Measurements from ENCODE around the gene TRUB2.
A peak's percentile ranks its signal among the peaks of the same experiment; 100 is the strongest.
"Not testable (repeated sequence)": the region's sequence is repeated elsewhere in the genome, so short reads cannot be mapped to it uniquely, and the experiment has no call there.

TRUB2 gene

DNA sequence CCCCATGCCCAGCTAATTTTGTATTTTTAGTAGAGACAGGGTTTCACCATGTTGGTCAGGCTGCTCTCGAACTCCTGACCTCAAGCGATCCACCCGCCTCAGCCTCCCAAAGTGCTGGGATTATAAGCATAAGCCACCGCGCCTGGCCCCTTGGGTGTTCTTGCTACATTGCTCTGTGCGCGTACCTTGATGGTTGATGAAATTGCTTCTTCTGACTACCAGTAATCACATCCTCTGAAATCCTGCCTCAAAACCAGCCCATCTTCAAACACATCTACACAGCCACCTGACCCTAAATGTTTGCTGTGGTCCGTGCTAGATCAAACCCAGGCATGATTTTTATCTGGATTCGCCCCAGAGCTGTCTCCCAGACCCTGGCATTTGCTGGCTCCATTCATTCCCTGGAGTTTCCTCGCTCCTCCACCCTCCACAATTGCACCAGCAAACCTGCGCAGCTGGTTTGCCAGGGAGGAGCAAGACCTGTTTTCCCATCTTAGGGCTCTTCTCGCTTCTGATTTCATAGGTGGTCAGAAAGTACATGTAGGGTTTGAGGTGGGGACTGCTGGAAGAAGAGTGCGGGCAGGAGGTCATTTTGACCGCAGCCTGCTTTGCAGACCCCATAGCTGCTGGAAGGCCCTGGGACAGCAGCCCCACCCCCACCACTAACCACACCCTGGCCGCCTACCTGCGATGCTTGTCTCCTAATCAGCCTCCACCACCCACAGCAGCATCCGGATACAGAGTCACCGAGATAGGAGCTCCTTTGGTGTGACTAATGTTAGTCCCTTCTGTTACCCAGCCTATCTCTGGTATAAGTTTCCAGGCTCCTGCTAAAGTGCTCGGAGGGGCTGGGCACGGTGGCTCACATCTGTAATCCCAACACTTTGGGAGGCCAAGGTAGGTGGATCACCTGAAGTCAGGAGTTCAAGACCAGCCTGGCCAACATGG is 23.4 kb downstream of the TRUB2 start:
- DNase-seq (ENCODE audit: low read depth in 2 of 3, low spot score in 2 of 3), result no peak

DNA sequence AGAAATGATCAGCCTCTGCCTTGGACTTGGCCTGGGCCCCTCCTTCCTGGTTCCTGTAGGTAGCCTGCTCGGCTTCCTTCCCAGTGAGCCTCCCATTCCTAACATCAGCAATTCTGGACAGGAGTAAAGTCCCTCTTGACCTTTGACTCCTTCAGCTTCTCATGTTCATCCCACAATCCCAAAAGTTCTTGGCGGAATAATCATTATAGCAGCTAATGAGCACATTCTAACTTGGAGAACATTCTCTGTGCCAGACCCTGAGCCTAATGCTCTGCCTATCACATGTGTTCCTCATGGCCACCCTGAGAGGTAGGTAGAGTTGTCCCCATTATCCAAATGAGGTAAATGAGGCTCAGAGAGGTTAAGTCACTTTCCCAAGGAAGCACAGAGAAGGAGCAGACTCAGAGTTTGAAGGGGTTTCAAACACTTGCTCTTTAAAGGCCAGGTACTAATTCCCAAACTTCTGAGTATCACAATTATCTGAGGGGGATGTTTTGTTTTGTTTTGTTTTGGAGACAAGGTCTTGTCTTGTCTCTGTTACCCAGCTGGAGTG is 24.9 kb downstream of the TRUB2 start:
- no peak for DNase-seq (ENCODE audit: low read depth in 2 of 3, low spot score in 2 of 3)

DNA sequence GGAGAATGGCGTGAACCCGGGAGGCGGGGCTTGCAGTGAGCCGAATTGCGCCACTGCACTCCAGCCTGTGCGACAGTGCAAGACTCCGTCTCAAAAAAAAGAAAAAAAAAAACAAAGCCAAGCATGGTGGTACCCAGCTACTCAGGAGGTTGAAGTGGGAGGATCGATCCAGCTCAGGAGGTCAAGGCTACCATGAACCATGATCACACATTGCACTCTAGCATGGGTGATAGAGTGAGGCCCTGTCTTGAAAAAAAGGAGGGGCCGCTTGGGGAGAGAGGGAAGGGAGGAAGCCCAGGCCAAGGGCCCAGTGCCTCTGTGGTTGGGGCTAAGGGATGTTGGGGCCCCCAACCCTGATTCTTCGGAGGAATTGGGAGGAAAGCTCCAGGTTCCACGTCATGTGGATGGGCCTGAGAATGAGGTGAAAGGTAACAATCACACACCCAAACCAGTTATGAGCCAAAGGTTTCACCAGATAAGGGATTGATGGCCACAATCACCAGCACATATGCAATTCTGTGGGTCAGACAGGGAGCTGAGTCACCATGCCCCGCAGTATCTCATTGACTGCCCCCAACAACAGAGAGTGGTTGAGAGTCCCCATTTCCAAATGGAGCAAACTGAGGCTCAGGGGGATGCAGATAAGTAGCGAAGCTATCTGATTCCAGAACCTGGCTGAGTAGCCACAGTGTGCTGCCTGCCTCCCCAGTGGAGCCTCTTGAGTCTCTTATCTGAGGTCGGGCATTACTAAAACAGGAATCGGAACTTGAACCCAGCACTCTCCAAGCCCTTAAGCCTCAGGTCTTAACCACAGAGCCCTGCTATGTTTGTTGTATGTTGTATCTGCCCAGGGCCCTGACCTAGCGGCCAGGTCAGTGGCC is 25.7 kb downstream of the TRUB2 start:
- DNase-seq (ENCODE audit: low read depth in 2 of 3, low spot score in 2 of 3), result no peak

DNA sequence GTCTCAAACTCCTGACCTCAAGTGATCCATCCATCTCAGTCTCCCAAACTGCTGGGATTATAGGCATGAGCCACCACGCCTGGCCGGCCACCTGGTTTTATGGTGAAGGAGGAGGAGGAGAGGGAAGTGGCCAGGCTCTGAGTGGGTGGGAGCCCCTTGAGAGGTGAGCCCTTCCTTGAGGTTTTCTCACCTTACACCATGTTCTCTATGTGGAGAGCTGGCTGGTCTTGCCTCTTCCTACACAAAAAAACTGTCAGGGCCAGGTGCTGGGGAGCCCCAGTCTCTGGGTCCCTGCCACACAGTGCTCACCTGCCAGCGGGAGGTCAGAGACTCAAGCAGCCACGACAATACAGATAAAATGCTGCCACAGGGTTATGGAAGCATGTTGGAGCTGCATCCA is 28.1 kb downstream of the TRUB2 start:
- DNase-seq (ENCODE audit: low read depth in 2 of 3, low spot score in 2 of 3), result no peak

DNA sequence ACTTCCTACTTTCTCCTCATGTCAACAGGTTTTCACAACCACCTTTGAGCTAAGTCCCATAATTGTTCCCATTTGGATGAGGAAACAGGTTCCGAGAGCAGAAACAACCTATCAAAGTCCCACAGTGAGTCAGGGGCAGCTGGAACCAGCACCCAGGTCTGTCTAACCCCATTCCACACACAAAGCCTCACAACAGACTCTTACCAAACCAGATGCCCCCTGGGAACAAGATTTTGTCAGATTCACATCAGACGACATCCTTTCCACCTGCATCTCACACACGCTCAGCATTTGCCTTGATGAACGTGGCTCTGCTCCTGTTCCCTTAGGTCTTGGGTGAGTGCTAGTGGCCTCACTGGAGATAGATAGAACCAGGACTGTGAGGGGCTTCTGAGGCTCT is 29.2 kb downstream of the TRUB2 start:
- no peak for DNase-seq (ENCODE audit: low read depth in 2 of 3, low spot score in 2 of 3)

DNA sequence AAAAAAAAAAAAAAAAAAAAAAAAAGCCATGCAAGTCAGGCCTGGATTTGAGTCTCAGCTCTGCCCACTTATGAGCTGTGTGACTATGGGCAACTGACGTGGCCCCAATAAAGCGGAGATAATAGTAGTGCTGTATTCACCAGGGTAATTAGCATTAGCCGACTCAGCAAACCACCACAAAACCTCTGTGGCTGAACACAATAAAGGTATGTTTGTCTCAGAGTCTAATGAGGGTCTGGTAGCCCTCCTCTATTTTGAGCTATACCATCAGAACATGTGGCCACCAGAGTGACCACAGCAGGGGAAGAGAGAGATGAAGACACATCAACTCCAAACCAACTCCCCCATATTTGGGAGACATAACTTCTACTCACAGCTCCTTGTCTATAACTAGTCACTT is 30.2 kb downstream of the TRUB2 start:
- DNase-seq (ENCODE audit: low read depth in 2 of 3, low spot score in 2 of 3), result no peak

DNA sequence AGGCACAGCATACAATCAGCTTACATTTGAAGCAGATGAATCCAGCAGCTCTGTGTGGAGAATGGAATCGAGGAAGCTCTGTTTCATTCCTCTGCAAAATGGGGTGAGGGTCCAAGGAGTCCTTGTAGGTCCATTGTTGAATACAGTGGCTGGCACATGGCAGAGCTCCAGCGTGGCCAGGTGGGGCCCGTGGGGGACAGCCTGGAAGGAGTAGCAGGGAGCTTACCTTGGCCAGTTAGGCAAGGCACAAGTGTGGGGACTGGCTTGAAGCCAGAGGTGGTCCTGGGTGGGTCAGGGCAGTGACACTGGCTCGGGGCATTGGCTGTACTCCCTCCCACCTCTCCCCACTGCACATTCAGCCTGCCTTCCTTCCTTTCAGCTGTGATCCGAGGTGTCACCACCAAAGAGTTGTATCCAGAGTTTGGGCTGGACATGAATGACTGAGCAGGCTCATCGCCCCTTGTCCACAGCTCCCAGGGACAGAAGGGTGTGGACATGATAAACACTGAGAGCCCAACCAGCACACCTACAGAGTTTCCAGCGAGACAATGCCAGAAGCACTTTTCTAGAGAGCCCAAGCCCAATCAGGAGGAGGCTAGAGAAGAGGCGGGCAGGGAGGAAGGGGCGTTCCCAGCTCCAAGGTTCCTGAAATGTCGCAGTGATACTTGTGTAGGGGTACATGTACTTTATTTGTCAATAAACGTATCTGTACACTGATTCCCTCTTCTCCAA is 33.8 kb downstream of the TRUB2 start:
- DNase-seq (ENCODE audit: low read depth in 2 of 3, low spot score in 2 of 3), result no peak

DNA sequence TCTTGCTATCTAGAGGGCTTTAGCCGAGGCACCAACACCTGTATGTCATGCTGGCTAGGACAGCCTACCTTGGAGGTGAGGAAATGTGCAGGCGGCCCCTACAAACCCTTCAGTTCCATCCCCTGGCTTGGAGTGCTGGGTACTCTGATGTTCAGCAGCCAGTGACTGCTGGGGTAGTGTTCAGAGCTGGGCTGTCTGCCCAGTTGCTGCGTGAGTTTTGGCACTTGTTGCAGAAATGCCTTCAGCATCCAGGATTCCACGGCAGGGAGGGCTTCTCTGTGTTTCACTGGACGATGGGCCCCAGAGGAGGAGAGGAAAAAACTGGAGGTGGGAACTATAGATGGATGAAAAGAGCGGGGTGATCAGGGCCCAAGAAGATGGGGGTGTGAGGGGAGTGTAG is 35.8 kb downstream of the TRUB2 start:
- no peak for DNase-seq (ENCODE audit: low read depth in 2 of 3, low spot score in 2 of 3)

DNA sequence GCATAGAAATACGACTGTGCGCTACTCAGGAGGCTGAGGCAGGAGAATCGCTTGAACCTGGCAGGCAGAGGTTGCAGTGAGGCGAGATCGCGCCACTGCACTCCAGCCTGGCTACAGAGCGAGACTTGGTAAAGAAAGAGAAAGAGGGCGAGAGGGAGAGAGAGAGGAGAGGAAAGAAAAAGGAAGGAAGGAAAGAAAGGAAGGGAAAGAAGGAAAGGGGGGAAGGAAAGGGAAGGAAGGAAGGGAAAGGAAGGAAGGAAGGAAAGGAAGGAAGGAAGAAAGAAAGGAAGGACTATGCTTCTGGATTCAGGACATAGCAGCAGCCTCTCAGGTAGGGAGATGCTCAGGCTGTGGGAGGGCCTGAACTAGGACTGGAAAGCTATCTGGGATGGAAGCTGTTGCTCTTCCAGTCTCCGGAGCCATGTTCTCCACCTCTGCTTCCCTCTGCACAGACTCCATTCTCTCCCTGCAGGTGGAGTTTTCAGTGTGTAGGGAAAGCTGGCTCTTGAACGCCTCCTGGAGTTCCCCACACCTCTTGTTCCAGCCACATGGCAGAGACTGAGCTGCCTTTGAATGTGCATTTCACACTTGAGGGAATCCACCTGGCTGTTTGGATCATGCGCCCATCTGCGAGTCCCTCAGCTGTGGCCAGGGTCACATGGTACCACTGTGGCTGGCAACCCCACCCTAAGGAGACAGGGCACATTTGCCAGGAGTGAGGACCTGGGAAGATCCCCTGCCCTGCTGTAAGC is 37.0 kb downstream of the TRUB2 start:
- DNase-seq (ENCODE audit: low read depth in 2 of 3, low spot score in 2 of 3), result no peak

DNA sequence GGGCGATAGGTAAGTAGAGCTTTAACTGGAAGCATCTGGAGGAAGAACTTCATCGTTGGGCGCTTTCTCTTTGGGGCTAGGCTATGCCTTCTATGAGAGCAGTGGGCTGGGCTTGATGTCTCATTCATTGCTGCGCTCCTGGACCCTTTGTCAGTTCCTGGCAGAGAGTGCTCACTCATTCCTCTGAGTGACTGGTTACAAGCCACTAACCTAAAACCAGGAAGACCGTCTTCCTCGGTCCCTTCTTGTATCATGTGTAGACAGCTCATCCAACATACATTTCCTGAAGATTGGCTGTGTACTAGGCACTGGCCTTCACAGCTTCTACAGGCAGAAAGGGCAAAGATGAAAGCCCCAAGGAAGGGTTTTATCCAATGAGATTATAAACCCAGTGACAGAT is 39.7 kb downstream of the TRUB2 start:
- DNase-seq (ENCODE audit: low read depth in 2 of 3, low spot score in 2 of 3), result no peak

DNA sequence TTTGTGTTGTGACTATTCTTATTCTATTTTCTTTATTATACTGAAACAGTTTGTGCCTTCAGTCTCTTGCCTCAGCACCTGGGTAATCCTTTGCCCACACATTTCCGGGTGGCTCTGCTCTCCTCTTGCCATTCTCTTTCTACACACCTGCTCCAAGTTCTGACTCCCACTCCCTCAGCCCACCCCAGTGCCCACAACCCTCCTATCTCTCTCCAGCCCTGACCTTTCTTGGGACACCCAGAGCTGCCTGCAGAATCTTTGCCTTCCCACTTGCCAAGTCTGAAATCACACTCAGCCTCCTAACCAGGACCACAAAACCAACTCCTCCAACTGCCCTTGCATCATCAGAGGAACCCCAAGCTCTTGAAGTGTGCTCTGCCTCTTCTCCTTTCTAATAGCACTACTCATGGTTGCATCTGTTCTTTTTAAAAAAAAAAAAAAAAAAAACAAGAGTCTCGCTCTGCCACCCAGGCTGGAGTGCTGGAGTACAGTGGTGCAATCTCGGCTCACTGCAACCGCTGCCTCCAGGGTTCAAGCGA is 42.1 kb downstream of the TRUB2 start:
- DNase-seq (ENCODE audit: low read depth in 2 of 3, low spot score in 2 of 3), result no peak

DNA sequence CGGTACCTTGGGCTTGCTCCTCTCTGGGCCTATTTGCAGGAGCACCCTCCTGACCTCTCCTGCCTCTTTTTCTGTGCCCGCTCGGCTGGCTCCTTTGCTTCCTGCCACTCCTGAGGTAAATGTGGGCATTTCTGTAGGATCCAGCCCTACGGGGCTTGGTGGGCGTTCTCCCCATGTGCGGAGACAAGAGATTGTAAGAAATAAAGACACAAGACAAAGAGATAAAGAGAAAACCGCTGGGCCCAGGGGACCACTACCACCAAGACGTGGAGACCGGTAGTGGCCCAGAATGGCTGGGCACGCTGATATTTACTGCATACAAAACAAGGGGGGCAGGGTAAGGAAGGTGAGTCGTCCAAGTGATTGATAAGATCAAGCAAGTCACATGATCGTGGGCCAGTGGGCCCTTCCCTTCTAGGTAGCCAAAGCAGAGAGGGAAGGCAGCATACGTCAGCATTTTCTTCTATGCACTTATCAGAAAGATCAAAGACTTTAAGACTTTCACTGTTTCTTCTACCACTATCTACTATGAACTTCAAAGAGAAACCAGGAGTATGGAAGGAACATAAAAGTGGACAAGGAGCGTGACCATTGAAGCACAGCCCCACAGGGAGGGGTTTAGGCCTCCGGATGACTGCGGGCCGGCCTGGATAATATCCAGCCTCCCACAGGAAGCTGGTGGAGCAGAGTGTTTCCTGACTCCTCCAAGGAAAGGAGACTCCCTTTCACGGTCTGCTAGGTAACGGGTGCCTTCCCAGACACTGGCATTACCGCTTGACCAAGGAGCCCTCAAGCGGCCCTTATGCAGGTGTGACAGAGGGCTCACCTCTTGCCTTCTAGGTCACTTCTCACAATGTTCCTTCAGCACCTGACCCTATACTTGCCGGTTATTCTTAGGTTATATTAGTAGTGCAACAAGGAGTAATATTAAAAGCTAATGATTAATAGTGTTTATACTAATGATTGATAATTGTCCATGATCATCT is 42.9 kb downstream of the TRUB2 start:
- DNase-seq (ENCODE audit: low read depth in 2 of 3, low spot score in 2 of 3), result not testable (repeated sequence)

DNA sequence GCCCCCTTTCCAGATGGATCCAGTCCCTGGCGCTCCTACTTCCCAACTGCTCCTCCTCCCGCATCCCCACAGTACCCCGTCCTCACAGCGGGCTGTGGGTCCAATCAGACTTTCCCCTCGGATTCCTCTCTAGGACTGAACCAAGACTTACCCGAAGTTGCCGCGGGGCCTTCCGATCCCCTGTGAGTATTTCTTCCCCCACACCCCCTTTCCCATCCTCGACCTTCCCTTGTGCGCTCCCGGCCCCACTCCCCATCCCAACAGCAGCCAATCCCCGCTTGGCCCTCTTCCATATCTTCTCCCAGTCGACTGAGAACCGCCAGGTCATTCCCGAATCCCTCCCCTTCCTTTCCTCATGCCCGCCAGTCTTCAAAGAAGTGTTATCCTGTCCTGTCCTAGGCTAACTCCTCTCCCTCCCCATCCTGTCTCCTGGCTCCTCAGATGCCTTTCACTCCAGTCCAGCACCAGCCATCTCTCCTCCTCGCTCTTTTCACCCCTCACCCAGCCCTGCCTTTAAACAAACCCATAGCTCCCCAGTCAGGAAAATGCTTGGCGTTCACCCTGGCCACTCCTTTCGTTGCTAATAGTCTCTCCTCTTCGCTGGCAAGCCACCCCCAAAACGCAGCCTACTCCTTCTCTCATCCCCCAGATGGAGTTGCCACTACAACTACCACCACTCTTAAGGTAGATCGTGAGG is 45.5 kb downstream of the TRUB2 start:
- DNase-seq (ENCODE audit: low read depth in 2 of 3, low spot score in 2 of 3), result no peak

DNA sequence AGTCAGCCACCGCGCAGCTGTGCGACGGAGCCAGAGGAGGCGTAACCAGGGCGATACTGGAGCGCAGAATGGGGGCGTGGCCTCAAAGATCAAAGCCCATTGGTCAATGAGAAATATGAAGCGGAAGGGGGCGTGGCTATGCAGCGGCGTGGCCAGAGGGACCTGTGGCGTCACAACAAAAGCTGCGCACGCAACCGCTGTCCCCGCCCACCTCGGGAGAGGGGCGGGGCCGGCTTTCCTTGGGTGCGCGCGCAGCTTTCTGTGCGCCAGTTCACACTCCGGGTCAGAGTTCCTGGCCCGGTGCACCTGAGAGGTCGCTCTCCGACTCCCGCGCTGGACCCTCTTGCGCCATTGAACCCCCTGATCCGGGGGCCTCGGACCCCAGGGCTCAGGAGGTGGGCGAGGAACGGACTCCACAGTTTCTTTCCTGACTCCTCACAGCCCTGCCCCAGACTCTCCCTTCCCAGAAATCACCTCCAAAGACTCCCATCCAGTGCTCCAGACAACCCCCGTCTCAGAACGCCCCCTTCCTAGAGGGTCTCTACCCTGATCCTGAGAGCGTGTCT is 46.2 kb downstream of the TRUB2 start, which contains the start of gene SWI5:
TSS of gene SWI5 (plus strand) at position 269 of the 566 bp plus-strand sequence.
- peak; percentile 99 to 100 (median 100) for DNase-seq (ENCODE audit: low read depth in 2 of 3, low spot score in 2 of 3)

DNA sequence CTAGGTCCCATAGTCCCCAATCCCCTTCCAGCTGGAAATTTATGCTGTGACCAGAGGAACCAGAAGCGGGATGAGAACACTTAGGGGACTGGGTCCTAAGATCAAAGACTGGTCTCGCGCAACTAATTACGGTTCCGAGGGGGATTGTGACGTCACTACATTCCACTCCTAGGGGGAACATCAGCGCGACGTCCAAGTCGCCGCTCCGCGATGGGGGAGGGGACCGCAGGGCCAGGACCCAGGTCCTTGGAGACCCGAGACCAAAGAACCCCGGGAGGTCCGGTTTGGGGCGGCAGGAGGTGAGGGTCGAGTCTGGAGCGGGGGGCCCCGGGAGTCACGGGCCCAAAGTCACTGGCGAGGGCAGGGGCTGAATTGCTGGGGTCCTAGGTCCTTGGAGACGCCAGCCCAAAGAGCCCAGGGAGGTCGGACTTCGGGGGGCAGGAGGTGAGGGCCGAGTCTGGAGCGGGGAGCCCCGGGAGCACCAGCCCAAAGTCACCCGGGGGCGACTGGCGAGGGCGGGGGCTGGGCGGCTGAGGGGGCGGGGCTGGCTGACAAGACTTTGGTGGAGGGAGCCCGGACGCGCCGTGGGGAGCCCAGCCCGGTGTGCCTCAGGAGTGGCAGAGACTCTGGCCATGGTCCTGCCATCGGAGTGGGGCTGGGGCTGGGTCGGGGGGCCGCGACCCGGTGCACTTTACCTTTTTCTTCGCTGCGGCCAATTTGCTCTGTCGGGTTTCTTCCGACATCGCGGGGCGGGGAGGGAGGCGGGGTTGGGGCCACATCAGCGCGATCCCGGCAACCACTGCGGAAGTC is 46.8 kb downstream of the TRUB2 start, which contains the start of gene GOLGA2:
TSS of gene GOLGA2 (minus strand) at position 810 of the 810 bp plus-strand sequence. CDS start at position 779, 31 bp downstream.
- no peak for DNase-seq (ENCODE audit: low read depth in 2 of 3, low spot score in 2 of 3)

DNA sequence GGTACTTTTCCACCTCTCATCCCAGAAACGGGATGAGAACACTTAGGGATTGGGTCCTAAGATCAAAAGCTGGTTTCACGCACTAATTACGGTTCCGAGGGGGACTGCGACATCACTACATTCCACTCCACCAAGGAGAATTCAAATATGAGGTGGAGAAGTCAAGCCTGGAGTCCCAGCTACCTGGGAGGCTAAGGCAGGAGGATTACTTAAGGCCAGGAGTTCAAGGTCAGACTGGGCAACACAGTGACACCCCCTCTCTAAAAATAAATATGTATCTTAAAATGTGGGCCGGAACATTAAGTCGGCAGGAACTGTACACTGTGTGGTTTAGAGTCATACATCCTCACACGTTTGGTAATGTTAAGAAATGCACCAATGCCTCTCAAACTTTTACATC is 48.0 kb downstream of the TRUB2 start:
- DNase-seq (ENCODE audit: low read depth in 2 of 3, low spot score in 2 of 3), result no peak

DNA sequence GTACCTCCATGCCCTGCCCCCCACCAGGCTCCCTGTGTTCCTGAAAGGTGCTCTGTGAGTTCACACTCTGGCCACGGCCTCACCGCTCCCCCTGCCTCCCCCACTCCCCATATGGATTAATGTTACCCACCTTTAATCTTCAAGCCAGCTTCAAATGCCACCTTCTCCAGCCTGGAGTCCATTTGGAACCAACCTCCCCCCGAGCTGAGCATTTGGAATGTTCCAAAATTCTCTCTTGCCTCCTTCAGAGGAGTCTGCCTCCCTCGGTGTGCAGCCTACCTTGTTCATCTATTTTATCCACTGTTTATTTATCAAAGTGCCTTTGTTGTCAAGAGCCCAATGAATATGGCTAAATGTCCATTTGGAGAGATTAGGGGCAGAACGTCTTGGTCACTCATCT is 50.7 kb downstream of the TRUB2 start:
- no peak for DNase-seq (ENCODE audit: low read depth in 2 of 3, low spot score in 2 of 3)

Data from activated CD8-positive, alpha-beta memory T cell treated with anti-CD3 and anti-CD28 coated beads for 48 hours (primary cell).